GM21447 (cell line): Measurements from ENCODE around the gene FGFBP2.

Source experiments
- ATAC-seq: cut with Tn5 transposase; IDR thresholded peaks from one replicate; pipeline ENCODE4 v1.9.1; 2021; ENCODE audit not compliant: unreplicated experiment

FGFBP2 gene, protein sequence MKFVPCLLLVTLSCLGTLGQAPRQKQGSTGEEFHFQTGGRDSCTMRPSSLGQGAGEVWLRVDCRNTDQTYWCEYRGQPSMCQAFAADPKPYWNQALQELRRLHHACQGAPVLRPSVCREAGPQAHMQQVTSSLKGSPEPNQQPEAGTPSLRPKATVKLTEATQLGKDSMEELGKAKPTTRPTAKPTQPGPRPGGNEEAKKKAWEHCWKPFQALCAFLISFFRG

DNA sequence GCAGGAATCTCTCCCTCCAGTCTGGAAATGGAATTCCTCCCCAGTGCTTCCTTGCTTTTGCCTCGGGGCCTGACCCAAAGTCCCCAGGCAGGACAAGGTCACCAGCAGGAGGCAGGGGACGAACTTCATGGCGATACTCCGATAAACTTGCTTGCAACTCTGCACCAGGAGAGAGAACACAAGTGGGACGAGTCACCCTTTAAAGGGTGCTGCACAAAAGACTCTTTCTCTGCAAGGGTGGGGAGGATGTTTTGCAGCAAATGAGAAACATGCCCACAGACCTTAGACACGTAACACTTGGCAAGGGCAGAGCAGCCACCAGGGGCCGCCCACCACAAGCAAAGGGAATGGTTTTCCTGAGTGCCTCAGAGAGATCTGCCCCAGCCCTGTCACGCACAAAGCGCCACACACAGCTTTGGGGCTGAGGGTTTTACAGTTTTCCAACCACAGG lies at the start of gene FGFBP2:
Gene FGFBP2, minus strand, starts transcription at position 175 of the 451 bp plus-strand sequence. Its CDS starts 46 bp downstream, at position 129.
- ATAC-seq, result peak; percentile 50

DNA sequence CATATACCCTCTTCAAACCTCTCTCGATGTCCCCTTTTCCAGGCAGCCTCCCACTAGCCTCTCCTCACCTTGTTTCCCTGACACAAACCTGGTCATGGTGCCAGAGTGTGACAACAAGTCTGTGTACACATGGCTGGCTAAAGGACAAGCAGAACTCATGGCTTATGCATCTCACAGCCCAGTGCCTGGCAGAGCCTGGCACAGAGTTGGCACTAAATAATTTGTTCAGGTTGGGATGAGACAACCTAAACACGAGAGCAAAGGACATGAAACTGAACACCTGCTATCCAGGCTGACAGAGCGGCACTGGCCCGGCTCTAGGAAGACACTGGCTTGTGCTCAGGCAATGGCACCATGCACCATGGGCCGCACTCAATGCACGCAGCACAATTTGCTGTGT lies 48.2 kb upstream of the FGFBP2 start:
- ATAC-seq, result no peak

DNA sequence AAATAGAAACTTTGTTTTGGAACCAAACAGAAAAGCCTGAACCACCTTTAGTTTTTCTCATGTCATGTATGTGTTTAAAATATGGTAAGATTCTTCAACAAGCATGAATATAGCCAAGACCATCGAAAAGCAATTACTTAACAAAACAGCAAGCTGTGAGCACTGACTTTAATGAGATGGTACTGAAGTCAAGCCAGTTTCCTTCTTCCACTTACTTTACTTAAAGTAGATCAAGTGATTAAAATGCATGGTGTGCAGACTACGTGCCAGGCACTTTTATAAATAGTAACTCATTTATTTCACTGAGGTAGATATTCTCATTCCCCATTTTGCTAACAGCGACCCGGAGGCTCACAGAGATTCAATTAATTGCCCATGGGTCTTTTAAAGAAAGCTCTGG lies 46.2 kb upstream of the FGFBP2 start:
- ATAC-seq, result no peak

DNA sequence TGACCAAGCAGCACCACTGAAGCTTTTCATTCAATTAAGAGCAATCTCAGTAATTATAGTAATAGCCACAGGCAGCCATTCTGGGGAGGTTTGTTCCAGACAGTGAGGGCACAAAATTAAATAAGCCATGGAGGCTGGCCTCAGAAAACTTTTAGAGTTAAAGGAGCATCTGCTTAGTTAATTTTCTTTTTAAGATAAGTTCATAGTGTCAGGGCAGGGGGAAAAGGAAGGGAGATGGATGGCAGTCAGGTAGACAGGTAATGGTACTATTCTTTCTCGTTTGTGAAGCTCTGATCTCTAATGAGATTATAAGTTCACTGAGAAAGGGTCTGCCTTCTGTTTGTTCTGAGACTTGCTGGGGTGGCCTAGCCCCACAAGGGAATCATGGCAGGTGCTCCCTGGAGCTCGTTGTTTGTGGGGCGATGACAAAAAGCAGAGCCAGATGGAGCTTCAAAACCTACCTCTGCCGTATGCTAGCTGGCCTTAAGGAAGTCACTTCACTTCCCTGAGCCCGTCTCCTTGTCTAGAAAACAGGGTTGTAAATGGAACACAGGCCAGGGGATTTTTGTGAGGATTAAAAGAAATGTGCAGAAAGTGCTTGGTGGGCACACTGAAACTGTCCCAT lies 44.6 kb upstream of the FGFBP2 start:
- ATAC-seq, result no peak

DNA sequence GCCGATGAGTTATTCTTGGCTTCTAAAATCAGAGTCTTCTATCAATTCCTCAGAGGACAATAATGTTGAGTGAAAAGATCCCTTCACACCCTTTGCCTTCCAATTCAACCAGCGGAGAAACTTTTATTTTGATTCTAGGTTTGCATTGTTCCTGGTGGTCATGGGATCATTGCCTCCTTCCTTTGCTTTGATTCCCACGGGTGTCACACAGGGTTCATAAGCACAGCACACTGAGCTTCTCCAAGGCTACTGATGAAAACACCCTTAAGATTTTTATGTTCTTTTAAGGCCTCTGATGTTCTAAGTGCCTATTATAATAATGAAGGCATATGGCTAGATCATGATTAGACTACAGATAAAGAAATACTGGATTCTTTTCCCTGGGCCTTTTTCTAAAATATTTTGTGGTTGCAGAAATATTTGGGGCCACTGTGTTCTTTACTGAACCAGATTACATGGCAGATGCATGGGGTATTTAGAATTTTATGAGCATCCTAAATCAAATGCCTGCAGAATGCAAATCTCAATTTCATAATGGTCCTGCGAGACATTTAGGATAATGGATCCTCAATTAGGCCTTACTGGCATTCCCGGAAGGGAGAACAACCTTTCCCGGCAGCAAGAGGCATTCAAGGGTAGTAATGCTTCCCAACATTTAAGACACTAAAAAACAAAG lies 43.9 kb upstream of the FGFBP2 start:
- no peak for ATAC-seq

DNA sequence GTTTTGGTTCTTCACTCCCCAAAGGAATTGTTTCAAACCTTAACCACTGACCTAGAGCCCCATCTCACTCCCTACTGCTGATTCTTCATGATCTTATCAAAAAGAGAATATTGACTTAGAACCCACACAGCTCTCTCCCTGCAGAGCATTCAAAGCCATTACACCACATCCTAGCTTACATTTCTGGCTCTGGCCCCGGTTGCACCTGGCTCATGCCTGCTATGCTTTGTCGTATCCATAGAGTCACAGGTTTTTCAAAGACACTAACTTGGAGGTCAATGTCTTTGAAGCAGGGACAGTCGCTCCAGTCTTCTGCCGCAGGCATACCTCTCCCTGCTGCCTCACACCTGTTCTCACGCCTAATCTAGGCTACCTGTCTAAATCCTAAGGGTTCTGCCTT lies 42.7 kb upstream of the FGFBP2 start:
- no peak for ATAC-seq

DNA sequence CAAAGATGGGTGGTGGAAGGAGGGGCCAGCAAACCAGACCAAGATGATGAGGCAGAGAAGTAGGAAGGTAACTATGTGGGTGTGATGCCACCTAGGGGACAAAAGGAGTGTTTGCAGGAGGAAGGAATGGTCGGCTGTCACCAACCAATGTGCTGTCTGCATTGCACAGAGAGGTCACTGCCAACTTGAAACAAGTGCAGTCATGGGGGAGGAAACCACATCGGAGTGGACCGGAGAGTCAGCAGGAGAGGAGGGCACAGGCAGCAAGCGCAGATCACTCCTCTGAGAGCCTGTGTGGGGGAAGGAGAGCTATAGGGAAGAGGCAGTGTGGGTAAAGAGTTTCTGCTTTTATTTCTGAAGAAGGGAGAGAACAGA lies 38.5 kb upstream of the FGFBP2 start:
- peak; percentile 95 for ATAC-seq

DNA sequence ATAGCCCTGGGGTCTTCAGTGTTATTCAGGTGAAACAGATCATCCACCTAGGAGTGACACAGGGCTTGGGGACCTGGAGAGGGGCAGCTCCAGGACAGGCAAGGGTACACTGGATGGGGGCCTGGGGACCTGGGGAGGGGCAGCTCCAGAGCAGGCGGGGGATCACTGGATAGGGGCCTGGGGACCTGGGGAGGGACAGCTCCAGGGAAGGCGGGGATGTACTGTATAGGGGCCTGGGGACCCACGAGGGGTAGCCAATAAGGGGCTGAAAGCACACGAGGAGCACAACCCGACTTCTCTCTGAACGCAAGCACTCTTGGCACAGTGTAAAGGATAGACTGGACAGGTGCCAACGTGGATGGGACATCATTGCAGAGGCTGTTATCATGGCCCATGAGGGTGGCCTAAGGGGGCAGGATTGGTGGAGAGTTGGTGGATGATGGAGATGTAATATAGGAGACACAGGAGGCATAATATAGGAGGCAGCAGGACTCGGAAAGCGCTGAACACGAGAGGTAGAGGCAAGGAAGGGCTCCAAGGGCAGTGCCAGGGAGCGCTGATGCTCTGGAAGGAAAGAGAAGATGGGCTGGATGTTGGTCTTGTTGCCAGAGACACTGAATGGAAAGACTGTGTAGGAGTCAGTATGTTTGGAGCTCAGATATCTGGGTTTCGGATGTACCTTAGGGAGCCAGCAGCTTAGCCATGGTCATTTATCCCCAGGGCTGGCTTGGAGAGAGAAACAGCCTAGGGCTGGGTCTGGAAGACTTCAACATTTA lies 37.9 kb upstream of the FGFBP2 start:
- no peak for ATAC-seq

DNA sequence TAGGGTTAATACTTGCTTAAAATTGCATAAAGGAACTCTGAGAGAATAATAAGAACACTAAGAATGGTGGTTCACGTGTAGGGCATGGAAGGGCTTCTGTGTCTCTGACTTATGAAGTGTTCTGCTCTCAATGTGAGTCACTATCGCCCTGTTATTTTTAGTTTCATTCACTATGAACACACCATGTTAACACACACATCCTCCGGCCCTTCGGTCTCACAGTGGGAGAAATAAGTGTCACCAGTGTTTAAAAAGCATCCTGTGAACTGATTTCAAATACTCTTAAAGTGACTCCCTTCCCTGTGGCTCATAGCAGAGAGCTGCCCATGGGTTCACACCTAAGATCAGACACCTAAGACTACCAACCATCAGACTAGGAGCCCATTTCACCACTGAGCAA lies 33.8 kb upstream of the FGFBP2 start:
- ATAC-seq, result no peak

DNA sequence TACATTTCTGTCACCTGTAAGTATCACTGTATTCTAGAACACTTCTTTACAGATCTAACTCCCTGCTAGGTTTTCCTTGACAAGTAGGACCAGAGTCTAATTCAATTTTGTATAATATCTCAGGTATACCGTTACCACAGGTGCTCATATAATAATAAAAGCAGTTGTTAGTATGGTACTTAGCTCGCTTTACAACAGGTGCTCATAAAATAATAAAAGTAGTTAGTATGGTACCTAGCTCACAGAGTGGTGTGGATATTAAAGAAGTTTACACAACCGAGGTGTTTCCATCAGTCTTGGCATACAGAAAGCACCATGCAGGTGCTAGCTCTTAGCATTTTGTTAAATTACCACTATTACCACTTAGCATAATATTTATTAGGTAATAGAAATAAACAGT lies 32.9 kb upstream of the FGFBP2 start:
- ATAC-seq, result no peak

DNA sequence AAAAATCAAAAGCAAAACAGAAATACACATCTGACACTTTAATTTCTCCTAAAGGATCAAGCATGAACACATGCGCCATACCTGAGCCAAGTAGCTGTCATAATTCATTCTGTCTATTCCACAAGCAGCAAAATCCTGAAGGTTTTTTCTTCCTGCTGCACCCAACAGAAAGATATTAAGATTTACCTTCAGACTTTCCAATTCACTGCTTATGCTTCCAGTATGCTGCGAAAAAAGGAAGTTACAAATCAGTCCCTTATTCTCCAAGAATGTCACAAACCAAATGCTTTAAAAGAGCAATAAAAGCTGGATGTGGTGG lies 29.2 kb upstream of the FGFBP2 start:
- no peak for ATAC-seq

DNA sequence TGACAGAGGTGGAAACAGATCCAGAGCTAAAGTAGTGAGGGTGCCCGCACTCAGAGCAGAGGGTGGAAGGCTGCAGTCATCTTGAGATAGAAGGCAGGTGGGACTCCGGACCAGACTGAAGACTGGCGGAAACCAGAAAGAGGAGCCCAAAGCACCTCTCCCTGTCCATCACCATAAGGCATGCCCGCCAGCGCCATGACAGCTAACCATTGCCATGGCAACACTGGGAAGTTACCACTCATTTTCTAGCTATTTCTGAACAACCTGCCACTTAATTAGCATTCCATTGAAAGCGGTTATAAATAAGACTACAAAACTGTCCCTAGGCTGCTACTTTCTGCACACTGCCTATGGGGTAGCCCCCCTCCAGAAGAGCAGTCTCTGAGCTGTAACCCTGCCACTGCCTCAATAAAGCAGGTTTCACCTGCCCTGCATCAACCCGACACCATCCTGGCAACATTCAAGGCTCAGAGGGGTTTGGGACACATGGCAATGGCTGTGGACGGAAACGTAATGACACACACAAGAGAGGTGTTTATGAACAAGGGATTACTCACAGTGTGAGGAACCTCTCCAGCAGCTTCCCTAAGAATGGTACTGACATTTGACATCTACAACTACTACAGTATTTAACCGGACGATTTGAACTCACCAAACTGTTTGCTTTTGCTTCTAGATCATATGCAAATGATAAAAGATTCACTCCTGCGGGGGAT lies 27.8 kb upstream of the FGFBP2 start:
- no peak for ATAC-seq

DNA sequence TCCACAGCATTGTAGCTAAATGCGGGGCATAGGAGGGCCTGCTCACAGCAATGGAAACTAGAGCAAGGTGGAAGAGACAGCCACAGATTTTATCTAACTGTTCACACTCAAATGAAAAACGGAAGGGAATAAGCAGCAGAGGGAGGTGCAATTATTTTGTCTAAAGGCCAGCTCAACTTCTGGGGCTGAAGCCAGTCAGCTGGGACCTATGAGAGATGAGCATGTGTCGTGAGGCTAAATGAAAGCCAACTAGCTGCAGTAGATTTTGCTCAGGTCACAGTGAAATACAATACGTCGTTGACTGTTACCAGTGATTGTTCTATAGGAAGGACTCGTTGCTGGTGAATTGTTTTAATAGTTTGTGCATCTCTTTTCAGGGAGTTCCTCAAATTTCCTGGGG lies 26.4 kb upstream of the FGFBP2 start:
- ATAC-seq, result no peak

DNA sequence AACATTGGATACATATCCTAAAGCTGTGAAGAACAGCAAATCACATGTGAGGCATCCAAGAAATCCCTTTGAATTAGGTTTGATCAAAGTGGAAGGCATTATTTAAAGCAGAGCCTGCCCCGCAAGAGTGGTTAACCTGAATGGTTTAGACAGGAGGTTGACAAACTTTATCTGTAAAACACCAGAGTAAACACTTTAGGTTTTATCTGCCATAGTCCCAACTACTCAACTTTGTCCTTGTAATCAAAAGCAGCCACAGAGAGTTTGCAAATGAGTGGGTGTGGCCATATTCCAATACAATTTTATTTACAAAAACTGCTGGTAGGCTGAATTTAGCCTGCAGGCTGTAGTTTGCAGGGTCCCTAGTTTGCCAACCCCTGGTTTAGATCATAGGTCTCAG lies 25.2 kb upstream of the FGFBP2 start:
- ATAC-seq, result no peak

DNA sequence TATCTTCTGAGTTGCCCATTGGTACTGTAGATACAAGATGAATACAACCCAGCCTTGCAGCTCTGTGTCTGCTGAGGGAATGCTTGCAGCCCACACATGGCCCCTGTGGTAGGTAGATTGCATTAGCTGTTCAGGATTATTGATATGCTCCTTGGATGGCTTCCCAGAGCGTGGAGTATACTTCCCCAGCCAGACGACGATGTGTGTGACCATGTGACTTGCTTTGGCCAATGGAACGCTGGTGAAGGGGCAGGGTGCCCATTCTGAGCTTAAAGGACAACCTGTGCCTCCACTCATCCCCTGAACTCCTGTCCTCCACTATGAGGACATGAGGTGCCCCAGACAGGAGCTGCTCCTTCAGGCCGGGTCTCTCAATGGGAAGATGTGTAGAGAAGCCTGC lies 23.9 kb upstream of the FGFBP2 start:
- no peak for ATAC-seq

DNA sequence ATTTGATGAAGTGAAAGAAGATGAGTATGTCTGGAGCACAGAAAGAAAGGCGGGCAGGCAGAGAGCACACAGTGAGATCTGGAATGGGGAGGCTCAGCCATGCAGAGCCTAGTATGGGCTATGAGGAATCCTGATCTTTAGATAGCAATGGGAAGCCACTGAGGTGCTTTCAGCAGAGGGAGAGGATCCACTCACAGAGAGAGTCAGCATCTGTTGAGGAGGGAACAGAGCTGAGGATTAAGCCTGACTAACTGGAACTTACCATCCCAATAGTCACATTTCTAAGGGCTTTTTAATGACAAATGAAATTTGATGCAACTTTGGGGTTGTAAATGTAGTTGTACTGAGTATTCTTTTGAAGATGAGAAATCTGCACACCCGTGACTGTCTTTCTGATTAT lies 20.6 kb upstream of the FGFBP2 start:
- no peak for ATAC-seq

DNA sequence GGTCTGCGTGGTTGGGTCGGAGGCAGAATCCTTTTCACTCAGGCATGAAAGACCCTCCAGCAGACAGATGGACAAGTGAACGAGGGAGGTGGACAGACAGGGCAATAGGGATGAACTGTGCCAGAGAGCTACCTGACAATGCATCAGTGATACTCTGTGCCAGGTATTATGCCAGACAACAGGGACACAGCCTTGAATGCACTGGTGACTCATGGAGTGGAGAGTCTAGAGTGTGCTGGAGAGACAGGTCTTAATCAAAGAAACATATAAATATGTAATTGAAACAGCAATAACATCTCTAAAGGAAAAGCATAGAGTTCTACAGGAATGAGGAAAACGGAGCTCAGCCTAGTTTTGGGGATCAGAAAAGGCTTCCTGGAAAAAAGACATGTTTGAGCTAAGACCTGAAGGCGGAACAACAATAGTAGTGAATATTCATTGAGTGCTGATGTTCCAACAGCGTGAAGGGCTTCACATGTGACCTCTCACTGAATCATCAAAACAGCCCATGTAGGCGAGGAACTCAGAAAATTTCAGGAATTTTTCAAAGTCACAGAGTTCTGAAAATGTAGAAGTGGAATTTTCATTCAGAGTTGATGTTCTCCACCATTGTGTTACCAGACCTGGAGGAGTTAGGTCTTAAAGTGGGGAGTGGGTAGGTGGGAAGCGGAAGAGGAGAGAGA lies 20.0 kb upstream of the FGFBP2 start:
- ATAC-seq, result no peak

DNA sequence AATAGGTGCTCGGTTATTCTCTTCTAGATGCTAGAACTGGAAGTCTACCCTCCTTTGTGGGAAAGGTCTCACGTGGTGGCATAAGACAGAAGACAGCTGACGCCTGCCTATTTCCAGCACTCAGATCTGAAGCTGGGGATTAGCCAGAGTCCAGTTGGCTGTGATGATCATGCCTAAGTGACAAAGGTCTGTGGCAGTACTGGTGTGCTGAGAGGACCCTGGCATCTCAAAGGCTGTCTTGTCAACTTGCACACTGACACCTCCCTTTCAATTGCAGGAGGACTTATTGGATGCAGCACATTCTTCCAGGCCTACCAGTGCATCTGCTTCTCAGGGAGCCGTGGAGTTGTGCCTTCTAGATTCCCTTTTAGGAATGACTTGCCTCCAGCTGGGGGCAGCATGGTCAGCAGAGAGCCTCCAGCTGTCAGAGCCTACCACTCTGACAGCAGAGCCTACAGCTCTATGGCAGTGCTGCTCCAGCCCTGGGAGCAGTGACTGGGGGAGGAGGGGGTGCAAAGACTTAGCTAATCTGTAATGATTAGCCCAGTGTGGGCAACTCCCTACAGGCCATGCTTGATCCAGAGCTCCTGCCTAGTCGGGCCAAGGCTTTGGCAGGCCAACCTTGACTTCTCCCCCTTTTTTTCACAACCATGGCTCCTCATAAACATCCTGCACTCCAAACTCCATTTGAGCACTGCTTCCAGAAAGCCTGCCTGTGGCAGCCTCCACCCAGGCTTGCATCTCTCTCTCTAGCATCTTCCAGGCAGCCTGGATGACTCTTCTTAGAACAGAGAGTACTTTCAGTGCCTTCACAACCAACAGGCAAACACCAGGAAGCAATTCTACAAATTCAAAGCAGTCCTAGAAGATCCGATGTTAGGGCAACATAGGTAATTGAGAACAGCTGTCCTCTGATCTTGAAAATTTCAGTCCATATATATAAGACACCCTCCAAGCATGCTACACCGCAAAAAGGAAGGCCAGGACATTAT lies 13.8 kb upstream of the FGFBP2 start:
- no peak for ATAC-seq

DNA sequence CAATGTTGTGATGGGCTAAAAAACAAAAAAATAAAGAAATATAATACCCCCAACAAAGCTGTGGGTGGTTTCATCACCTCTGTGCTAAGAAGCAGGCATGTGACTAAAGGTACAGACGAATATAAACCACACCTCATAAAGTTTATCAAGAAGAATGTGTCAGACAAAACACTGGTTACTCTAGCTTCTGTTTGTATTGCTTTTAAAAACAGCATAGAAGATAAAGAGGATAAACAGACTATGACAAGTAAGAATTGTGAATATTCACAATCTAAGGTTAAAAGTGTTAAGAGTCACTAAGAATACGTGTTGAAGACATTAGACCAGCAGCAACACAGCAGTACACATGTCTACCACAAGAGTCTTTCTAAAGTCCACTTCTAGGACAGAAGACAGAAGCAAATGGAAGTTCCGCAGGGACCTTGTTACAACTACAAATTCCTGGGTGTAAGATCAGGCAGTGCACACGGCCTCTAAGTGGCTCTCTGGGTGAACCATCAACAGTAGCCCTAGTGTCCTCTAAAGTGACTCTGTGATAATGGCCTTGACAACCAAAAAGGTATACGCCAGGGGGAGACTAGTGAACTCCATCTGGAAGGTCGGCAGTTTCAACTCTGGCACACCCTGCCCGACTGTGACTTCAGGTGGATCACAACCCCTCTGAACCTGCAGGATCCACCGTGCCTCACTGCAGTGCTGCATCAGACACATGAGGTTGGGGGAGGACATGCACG lies 8.3 kb upstream of the FGFBP2 start:
- ATAC-seq, result no peak
